Stimulated activated CD4-positive, alpha-beta T cell treated with anti-CD3 and anti-CD28 coated beads, Interleukin-4, amount 100 ng/mL, for 48 hours (primary cell): ENCODE data around the gene SRBD1.
"Not testable (repeated sequence)": the region's sequence is repeated elsewhere in the genome, so short reads cannot be mapped to it uniquely, and the experiment has no call there.

Experiments
- DNase-seq, 2 donors: peaks; one replicate each; pipeline ENCODE4 v3.0.0-alpha.2; 2020; ENCODE audit warnings: low read depth in 2 of 2

SRBD1 gene

GRCh38 chr2:45426025-45426424 is 185.0 kb downstream of the SRBD1 start:
- not testable (repeated sequence) for DNase-seq

- no peak for DNase-seq
Observed at GRCh38 chr2:45422921-45423320, 188.1 kb downstream of the SRBD1 start.

- no peak for DNase-seq
Observed at GRCh38 chr2:45418532-45418931, 192.5 kb downstream of the SRBD1 start.

GRCh38 chr2:45415534-45416123 is 195.4 kb downstream of the SRBD1 start:
- DNase-seq = no peak

GRCh38 chr2:45412754-45413379 is 198.2 kb downstream of the SRBD1 start:
- DNase-seq = no peak

GRCh38 chr2:45409677-45410076 is 201.4 kb downstream of the SRBD1 start:
- DNase-seq = no peak

- DNase-seq = no peak
Observed at GRCh38 chr2:45406621-45407020, 204.4 kb downstream of the SRBD1 start.

- no peak for DNase-seq
Observed at GRCh38 chr2:45404807-45405297, 206.2 kb downstream of the SRBD1 start.

GRCh38 chr2:45403036-45403435 is 208.0 kb downstream of the SRBD1 start:
- DNase-seq = no peak

GRCh38 chr2:45401431-45401922 is 209.6 kb downstream of the SRBD1 start:
- DNase-seq = no peak

GRCh38 chr2:45399040-45399784 is 211.9 kb downstream of the SRBD1 start:
- DNase-seq = no peak

GRCh38 chr2:45397292-45397691 is 213.8 kb downstream of the SRBD1 start:
- DNase-seq = no peak

- DNase-seq = no peak
Observed at GRCh38 chr2:45396671-45397070, 214.4 kb downstream of the SRBD1 start.

GRCh38 chr2:45394842-45395241 is 216.2 kb downstream of the SRBD1 start:
- no peak for DNase-seq

GRCh38 chr2:45394216-45394615 is 216.9 kb downstream of the SRBD1 start:
- no peak for DNase-seq

GRCh38 chr2:45391866-45392265 is 219.2 kb downstream of the SRBD1 start:
- no peak for DNase-seq

GRCh38 chr2:45390861-45391260 is 220.2 kb downstream of the SRBD1 start:
- DNase-seq = no peak

GRCh38 chr2:45390441-45390840 is 220.6 kb downstream of the SRBD1 start:
- no peak for DNase-seq

GRCh38 chr2:45388541-45389100 is 222.4 kb downstream of the SRBD1 start:
- DNase-seq = no peak

GRCh38 chr2:45382744-45383143 is 228.3 kb downstream of the SRBD1 start:
- no peak for DNase-seq

- DNase-seq = no peak
Observed at GRCh38 chr2:45380131-45380836, 230.8 kb downstream of the SRBD1 start.
